Amniotic stem cell (primary cell): Measurements from ENCODE around the gene NXNL1.
"Not testable (repeated sequence)": the region's sequence is repeated elsewhere in the genome, so short reads cannot be mapped to it uniquely, and the experiment has no call there.

ENCODE experiments used
- DNase-seq: peaks from one replicate; lab custom pipeline; 2025; lab: John Stamatoyannopoulos, UW

NXNL1 gene

GRCh38 chr19:17486545-17487240 lies 26.0 kb upstream of the NXNL1 start:
- DNase-seq = no peak

- DNase-seq = no peak
Observed at GRCh38 chr19:17484520-17485185, 23.9 kb upstream of the NXNL1 start.

- DNase-seq = no peak
Observed at GRCh38 chr19:17483605-17484002, 22.9 kb upstream of the NXNL1 start.

GRCh38 chr19:17482877-17483604 lies 22.3 kb upstream of the NXNL1 start:
- DNase-seq = no peak

GRCh38 chr19:17481986-17482385 lies 21.3 kb upstream of the NXNL1 start:
- no peak for DNase-seq

- DNase-seq = no peak
Observed at GRCh38 chr19:17479325-17479791, 18.6 kb upstream of the NXNL1 start.

GRCh38 chr19:17475541-17476115 lies 14.9 kb upstream of the NXNL1 start:
- no peak for DNase-seq

GRCh38 chr19:17475011-17475540 lies 14.3 kb upstream of the NXNL1 start:
- DNase-seq = not testable (repeated sequence)

GRCh38 chr19:17473041-17473440 lies 12.3 kb upstream of the NXNL1 start:
- no peak for DNase-seq

- DNase-seq = no peak
Observed at GRCh38 chr19:17471410-17472125, 10.8 kb upstream of the NXNL1 start.

GRCh38 chr19:17470068-17470841 lies 9.5 kb upstream of the NXNL1 start, which contains the start of gene SLC27A1:
TSS of gene SLC27A1 (plus strand) at chr19:17470524. CDS start at chr19:17470541, 17 bp downstream.
- peak; percentile 98 for DNase-seq

- peak; percentile 90 for DNase-seq
Observed at GRCh38 chr19:17469481-17470067, 8.8 kb upstream of the NXNL1 start.

GRCh38 chr19:17469092-17469480 lies 8.4 kb upstream of the NXNL1 start:
- DNase-seq = no peak

GRCh38 chr19:17468302-17469091 lies 7.8 kb upstream of the NXNL1 start:
- no peak for DNase-seq

GRCh38 chr19:17467471-17468301 lies 7.0 kb upstream of the NXNL1 start:
- DNase-seq = no peak

- no peak for DNase-seq
Observed at GRCh38 chr19:17466487-17466850, 5.7 kb upstream of the NXNL1 start.

- no peak for DNase-seq
Observed at GRCh38 chr19:17458970-17459369, 1.8 kb downstream of the NXNL1 start.

GRCh38 chr19:17457616-17458015 lies 3.1 kb downstream of the NXNL1 start:
- DNase-seq = no peak

- DNase-seq = no peak
Observed at GRCh38 chr19:17456127-17456526, 4.6 kb downstream of the NXNL1 start.
